ENCODE data around the gene COL13A1.

COL13A1 gene

DNA sequence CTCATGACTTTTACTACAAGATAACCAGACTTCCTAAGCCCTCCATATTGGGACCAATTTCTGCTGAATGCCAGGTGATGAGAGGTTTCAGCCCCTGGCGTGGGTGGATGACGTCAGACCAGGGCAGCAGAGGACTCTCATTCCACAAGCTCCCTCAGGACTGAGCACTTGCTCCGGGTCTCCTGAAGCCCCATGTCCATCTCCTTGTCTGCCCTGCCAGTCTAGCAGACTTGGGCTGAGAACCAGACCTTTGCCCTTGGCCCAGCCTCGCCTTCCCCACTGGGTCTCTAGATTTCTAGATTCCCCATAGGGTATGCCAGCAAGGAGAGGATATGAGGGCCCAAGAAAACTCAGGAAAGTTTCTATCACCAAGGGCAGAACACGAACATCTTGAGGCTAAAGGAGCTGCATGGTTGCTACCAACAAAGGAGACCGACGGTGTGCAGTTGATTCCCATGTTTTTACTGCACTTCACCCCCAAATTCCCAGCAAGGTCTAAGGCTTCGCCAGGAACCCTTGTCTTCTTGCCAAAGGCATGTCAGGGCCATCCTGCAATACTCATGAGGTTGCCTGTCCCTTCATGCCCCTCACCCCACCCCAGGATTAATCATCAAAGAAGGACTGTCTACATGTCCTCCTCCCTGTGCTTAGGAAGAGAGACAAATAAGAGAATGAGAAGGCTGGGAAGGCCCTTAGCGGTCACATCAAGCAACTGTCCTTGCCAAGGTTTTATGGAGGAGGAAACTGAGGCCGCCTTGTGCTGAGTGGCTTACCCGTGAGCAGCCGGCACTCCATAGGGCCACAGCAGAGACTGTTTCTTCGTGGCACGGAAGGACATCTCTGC is 154.4 kb downstream of the COL13A1 start:
- no peak for DNase-seq

DNA sequence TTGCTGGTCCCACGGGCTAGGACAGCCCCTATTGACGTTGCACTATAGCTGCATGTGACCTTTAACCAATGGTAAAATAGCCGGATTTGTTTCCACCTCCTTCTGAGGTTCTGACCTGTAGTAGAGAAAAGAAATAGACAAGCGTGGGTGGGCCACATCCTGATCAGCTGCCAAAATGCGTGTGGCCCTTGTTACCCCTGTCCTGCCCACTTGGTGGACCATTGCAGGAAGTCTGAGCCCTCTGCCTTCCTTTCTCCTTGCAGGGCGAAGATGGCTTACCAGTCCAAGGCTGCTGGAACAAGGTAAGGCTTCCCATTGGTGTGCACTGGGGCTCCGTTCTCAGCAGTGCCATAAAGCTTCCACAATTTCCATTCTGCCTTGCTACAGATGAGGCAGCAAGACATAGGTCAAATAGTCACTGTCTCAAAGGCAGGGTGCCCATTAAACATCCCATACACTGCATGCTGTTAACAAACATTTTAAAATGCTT is 155.1 kb downstream of the COL13A1 start:
- no peak for DNase-seq

DNA sequence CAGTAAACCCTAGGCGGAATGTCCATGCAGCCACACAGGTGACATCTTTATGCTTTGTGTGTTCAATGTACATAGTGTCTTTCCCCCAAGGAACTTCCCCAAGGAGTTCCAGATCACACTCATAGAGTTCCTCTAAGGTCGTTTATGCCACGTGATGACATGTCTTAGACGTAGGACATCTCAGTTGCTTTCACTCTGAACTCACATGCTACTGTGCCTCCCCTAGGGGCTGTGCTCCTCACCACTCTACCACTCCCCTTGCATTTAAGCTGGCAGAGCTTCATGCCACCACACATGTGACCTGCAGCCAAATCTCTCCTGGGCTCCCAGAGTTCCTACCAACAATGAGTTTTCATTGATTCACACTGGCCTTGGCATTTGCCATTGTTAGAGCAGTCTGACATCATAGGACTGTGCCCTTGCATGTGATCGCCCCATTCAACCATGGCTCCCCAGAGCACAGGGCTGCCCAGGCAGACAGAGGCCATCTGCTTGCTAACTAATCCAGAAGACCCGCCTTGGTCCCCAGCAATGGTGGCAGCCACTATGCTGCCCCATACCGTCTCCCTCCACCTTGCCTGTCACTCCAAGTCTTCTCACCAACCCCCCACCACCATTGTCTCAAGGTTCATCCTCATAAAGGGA is 155.7 kb downstream of the COL13A1 start:
- DNase-seq, result no peak

DNA sequence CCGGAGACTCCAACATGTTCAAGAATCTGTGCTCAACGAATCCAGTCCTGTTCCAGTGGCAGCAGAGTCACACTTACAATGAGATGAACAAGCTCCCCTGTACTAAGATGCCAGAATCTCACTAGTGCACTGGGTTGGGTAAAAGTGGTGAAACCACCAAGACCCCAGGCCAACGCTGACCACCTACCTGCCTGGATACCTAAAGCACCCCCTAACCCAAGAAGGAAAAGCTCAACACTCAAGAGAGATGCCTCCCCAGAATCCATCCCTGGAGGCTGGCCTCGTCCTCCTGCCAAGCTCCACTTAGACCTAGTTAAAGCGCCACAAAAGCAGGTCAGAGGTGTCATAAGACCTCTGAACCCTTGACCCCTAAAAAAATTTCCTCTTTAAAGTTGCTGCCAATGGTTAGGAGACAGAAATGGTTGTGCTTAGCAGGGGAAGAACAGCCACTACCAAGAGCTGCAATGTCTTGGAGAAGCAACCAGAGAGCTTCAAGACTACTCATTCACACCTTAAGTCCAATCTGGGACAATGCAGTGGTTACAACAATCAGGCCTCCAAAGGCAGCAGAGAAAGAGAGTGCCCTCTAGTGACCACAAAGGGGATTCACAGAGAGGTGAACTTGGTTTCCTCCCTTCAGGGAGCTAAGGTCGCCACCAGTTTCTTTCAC is 156.3 kb downstream of the COL13A1 start:
- DNase-seq, result peak in 1 of 6 experiments; percentile 14

DNA sequence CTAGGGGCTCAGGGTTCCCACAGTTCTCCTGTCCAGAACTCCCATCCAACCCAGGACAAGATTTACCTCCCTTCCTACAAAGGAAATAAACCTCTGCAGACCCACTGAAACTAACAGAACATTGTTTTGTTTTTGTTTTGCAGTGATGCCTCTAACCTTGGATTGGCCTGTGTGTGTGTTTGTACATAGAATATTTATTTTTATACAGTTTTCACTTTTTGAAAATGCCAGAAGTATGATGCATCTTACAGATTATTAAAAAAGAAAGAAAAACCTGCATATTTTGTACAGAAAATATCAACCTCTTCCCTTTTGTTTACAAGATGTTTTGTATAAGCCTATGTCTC is 156.8 kb downstream of the COL13A1 start:
- DNase-seq, result no peak

DNA sequence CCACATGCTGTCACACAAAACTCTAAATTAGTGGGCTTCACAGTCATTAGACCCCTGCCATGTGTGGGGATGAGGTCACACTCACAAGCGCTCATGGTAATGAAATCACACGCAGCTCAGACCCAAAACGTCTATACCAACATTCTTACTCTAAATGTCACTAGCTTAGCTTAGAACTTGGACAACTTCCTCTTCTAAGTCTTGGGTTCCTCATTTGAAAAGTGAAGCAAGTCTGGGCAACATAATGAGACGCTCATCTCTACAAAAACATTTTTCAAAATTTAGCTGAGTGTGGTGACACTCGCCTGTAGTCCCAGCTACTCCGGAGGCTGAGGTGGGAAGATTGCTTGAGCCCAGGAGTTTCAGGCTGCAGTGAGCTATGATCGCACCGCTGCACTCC is 158.2 kb downstream of the COL13A1 start:
- no peak for DNase-seq

DNA sequence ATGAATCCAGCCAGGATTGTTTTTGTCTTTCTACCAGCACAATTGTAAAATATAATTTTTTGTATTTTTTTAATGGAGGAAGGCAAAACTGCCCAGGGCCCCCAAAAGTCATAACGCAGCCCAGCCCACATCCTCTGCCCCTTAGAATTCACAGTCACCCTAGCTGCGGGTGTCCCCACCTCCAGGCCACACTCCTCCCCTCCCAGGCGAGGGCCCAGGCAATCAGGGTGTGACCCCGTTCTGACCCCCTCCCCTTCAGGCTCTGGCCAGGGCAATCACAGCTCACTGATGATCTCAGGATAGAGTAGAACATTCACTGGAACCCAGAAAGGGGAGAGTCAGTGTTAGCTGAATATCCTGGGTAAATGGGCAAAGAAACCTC is 158.9 kb downstream of the COL13A1 start:
- DNase-seq, result no peak

DNA sequence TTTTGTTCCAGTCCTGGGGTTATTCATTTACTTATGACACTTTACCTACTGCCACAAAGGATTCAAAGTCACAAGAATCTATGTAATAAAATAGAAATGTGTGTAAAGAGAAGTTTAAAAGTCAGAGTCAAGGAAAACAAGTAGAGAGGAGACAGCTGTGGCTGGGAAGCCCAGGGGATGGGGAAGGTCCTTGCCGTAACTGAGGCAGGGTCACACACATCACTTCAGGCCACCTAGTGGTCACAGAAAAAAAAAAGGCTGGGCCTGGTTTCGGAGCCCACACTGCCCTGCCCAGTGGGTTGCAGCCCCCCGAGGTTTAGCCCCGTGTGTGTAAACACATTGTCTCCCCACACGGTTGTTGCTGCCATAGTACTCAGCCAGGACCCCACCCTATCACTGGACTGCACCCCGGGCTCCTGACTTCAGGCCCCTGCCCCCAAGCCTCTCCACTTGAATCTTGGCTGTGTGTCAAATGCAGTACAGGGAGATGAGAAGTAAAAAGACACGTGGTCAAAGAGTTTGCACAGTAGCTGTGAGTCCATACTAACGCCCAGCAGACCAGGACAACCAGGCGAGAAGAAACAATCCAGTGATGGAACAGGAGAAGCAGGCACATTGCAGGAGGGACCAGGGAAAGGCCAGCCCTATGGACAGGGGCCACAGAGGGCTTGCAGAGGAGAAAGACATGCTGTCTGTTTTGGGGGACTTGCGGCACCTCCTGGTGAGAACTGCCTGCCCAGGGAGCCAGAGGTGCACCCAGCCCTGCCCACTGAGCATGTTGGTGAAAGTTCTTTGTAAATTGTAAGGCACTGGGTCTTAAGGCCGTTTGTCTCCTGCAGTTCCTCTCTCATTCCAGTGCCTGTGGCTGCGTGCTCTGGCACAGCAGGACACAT is 159.5 kb downstream of the COL13A1 start:
- no peak for DNase-seq

DNA sequence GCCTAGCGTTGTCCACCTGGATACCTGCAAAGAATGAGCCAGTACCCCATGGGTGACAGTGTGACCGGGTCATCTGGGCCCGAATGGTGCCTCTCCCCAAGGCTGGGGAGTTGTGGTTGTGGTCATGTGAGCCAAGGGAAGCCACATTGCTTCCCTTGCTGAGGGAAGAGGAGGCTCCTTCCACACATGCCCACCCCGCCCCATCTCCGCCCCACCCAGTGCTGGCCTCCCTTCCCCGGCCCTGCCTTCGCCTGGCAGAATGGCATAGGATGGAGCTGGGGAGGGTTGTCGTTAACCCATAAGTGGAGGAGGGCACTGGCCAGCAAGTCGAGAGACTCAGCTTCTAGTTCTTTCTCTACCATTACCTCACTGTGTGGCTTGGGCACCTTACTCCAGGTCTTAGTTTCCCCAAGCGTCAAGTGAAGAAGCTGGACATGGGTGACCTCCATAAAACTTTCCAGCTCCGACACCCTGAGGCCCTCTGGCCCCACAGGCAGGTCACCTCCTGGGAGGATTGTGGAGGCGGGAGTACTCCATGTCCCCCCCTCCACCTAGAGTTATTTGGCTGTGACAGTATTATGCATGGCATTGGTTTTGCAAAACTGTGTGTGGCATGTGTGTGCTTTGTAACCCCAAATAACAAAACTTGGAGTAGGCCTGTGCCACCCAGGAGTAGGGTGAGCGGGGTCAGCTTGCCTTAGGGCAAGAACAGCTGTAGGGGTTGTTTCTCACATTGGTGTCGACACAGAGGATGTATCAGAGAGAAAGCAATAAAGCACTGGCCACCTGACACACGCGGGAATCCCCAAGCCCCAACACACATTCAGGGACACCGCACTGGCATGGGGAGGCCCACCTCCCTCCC is 160.4 kb downstream of the COL13A1 start:
- DNase-seq, result no peak

DNA sequence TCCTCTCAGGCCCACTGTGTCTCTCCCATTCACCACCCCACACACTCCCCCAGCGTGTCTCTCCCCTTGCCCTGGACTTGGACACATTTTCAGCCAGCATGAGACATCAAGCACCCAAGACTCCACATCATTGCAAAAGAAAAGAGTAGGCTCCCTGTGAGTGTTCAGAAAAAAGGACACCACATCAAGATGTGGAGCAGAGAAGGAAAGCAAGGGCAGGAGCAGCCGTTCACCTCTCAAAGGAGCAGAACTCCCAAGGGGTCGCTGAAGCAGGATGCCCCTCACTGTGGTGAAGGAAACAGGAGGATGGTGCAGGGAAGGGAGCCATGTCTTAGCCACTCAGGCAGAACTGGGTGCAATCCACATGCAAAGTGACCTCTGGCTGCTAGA is 161.0 kb downstream of the COL13A1 start:
- no peak for DNase-seq

DNA sequence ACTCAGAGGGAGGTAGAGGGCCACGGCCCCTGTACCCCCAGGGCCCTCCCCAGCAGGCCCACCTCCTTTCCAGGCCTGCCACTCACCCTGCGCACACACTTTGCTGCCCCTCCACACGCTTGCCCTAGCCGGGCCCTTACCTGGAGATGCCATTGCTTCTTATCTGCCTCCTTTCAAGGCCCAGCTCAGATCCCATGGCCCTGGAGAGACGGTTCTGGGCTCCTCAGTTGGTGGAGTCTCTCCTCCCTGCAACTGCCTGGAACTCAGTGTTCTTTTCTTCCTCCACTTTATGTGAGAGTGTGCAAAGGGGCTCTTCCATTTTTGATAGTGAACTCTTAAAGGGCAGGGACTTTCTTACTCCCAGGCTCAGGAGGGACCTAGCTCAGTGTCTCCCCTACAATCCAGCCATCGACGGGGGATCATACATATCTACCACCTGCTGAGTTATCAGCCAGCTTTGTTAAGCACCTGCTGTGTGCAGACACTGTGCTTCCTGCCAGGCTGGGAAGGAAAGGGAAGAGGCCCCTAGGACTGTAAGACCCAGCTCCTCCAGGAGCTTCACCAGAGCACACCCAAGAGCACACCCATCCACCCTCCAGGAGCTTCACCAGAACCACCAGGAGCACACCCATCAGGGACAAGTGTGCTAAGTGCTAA is 161.6 kb downstream of the COL13A1 start:
- no peak for DNase-seq

DNA sequence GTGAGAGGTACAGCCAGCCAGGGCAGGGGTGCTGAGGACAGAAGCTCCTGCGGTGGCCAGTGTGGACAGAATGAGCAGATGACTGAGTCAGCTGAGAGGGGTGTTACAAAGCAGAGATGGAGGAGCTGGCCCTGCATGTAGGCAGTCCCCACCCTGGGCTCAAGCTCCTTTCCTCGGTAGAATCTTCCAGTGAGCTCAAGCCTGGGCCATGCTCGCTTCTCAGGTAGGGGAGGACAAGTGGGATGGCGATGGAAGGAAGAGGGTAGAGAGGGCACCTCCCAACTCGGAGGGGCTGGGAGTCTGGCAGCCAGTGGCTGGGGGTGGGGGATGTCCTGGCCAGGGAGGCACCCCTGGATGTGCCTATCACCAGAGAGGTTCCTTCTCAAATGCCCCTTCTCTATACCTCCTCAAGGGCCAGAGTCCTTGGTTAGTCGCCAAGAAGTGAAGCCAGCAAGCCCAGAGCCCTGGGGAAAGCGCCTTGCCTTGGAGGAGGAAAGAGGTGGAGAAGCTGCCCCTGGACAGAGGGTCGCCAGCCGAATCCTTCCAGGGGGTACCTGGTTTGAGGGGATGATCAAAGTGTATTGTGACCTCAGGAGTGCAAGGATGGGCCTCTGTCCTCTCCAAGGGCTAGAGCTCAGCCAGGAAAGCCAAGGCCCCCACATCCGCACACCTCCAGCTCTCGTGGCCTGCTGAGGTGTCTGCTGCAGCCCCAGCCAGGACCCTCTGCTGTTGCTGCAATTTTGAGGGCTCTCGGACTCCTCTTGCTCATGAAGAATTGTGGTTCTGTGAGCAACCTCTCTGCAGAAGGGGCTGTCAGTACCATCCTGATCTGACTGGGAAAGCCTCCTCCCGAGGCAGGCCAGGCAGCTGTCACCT is 162.4 kb downstream of the COL13A1 start:
- DNase-seq, result no peak

DNA sequence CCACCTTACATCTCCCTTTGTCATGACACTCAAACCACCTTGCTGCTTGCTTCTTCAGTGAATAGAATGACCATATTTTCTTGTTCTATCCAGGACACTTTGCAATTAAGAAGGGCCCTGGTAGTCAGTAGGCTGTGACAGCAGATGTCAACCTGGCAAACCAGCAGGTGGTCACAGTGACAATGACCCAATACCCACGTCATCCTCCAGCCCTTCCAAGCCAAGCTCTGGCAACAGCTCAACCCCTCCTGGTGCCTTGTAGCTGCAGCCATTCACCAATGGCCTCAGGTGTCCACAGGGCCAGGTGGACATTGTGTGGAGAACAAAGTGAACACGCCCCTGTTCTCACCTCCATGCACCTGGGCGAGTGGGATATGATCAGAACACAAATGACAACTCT is 163.4 kb downstream of the COL13A1 start:
- DNase-seq, result no peak

DNA sequence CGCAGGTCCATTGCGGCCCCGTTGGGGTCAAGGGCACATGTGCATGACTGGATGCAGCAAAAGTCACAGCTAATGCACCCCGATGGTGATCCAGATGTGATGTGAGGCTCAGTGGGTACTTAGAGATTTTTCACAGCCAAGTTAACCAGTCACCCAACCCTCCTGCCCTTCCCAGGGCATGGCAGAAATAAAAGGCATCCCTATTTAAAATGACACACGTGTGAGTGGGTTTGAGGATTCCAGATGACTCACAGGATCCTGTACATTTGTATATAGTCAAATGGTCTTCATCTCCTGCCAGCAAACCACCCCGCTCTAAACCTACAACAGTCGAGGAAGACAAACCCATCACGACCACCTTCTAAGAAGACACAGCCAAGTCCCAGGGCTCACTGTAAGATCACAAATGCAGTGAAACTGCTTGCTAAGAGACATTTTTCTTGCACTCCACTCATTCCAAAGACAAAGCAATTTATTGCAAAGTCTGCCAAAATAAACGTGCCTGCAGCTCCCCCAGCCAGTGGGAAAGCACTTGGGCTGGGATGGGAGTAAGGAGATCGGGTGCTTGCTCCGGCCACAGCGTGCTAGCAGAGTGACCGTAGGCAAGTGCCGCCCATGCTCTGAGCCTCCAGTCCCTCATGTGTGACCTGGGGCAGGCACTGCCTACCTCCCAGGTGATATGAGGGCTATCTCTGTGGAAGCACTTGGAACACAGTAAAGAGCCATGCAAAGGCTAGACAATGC is 164.4 kb downstream of the COL13A1 start:
- DNase-seq, result no peak

DNA sequence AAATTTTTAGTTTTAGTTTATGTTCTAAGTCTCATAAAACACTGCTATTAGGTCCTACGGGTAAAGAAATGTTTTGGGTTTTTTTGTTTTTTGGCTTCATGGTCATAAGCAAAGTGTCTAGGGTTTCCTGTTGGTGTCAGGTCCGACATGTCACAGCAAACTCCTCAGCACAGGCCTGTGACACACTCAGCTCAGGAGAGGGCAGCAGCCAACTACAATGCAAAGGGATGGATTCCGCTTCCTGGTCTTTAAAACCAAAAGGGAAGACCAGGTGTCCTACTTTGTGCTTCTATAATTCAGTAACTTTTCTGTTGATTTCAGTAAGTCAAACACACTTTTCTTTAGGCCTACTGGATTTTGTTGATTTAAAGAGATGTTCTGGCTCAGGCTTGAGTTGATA is 167.1 kb downstream of the COL13A1 start:
- DNase-seq, result no peak

DNA sequence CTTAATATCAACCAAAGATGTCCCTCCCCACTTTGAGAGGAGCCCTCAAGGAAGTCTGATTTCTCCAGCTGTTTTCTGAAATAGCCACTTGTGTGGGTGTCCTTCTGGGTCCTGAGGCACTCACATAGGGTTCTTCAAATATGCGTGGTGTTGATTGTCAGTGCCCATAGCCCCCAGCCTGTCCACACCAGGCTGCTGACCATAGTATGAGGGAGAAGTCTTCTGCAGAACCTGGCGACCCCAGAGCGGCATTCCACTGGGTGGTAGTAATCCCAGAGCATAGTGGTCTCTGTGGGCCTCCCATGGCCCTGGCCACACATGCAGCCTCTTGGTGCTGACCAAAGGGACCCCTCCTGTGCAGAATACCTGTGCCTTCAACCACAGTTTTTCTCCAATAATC is 168.3 kb downstream of the COL13A1 start:
- no peak for DNase-seq

DNA sequence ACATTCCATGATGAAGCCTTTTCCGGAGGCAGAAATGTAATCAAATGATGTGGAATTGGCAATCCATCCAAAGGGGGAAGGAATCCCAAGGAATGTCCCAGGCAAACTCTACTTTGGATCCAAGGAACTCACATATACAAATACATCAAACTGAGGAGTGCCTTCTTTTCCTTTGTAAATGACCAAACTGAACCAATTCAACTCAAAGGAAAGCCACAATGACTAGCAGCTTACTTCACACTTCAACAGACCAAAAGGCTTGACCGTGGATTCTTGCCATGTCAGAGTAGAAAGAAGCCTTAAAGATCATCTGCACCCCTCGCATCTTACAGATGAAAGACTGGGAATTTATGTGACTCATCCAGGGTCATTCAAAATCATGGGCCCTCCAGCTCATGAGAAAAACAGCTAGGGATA is 171.3 kb downstream of the COL13A1 start:
- DNase-seq, result no peak

DNA sequence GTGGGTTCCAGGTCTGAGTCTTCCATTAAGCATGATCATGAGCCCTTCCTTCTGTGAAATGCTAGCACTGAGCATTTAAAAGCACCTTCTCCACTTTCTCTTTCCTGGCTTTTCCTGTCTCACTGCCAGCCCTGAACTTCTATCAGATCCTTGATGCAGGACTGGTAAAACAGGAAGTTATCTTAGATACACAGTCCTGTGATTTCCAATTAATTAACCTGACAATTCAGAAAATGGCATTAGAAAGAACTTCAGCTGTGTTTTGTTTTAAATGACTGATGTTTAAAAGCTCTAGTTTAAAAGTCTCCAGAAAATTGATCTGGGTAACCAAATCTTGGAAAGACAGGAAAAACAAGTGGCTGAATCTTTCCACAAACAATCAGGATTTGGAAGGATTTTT is 172.0 kb downstream of the COL13A1 start:
- DNase-seq, result no peak

DNA sequence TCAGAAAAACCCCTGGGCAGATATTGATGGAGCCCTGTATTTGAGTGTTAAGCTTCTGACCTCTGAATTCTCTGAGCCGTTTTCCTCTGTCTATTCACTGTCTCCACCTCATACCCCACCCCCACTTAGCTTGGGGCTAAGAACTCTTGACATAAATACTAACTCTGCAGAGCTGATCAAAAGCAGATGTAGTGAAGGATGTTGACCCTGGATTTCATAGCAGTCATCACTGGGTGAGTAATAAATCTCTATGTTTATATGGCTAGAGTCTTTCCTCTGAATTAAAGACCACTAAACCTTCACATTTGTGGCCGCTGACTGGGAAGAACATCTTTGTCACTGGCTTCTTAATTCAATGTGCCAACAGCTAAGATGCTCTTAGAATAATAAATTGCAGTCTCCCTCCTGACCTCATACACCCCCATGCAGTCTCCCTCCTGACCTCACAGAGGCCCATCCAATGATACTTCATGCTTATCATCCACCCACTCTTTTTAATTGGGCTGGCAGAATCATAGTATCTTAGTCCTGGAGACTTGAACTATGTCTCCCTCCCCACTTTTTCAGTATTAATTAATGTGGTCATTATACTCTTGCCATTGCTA is 172.9 kb downstream of the COL13A1 start:
- no peak for DNase-seq
